Skeletal muscle tissue (tissue), 4 donors: ENCODE data around the gene CXXC5. TPM values are rescaled to one million over a fixed set of nuclear protein-coding genes. Genes with fewer than 3 reads are reported as not detected.

Experiments used
- H3K27ac ChIP-seq: one replicate; pipeline ENCODE4 v1.7.0; 2013; ENCODE audit warnings: mild to moderate bottlenecking, low read depth, low read length, inconsistent platforms
- H3K27me3 ChIP-seq, 3 donors: one replicate each; pipeline ENCODE4 v1.7.0; 2013; ENCODE audit warnings: low read length in 3 of 3; ENCODE audit not compliant: control insufficient read depth in 3 of 3, insufficient read depth in 3 of 3
- H3K36me3 ChIP-seq, 3 donors: one replicate each; pipeline ENCODE4 v1.7.0; 2013; ENCODE audit warnings: low read length in 3 of 3; ENCODE audit not compliant: control insufficient read depth in 3 of 3, insufficient read depth in 3 of 3
- H3K4me1 ChIP-seq, 3 donors: one replicate each; pipeline ENCODE4 v1.7.0; 2013; ENCODE audit warnings: low read length in 3 of 3, mild to moderate bottlenecking in 3 of 3; ENCODE audit not compliant: control insufficient read depth in 3 of 3, insufficient read depth in 3 of 3
- H3K4me3 ChIP-seq, 3 donors: one replicate each; pipeline ENCODE4 v1.7.0; 2013; ENCODE audit warnings: low read length in 3 of 3
- H3K9ac ChIP-seq, 3 donors: one replicate each; pipeline ENCODE4 v1.7.0; 2013; ENCODE audit warnings: low read length in 3 of 3, mild to moderate bottlenecking in 3 of 3, moderate library complexity in 2 of 3, low read depth in 1 of 3
- H3K9me3 ChIP-seq, 3 donors: one replicate each; pipeline ENCODE4 v1.7.0; 2013; ENCODE audit warnings: low read length in 3 of 3; ENCODE audit not compliant: control insufficient read depth in 3 of 3
- total RNA-seq: library from RNA; depleted of rRNA; stranded (reverse); fragments of >200 nt; gene quantifications from one replicate; pipeline ENCODE4 v1.2.3, GENCODE V29; 2014
- donor health status: Osteomylitis.

CXXC5 gene
- total RNA-seq, 1 donor from 2014 or later = 66.8 TPM

DNA sequence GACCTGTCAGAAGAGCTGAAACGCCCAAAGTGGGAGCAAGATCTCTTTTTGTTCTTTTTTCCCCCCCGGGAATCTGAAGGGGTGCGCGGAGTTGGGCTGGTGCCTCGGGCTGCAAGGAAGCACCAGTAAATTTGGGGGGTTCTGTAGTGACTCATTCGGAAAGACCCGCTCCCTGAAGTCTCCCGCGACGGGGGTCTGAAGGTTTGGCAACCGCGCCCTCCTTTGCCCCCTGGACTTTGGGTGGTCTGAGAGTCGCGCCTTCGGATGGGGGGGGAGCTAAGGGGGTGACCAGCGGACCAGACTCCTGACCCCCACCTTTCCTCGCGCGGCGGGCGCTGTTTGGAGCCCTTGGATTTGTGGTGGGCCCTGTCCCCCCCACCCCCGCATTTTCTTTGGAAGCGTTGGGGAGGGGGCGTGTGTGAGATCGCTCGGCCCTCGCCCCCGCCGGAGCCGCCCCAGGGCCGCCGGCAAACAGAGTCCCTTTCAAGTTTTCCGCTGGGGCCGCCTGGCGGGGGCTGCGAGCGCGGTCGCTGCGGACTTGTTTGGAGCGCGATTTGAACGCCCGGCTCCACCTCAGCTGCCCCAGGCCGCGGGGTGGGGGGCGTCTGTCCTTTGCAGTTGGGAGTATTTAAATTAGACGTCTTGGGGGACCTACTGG lies 2.0 kb downstream of the CXXC5 start:
- no peaks in the 10 kb centered on the region for H3K9me3 ChIP-seq
- H3K27me3 ChIP-seq = no peaks in the 10 kb centered on the region
- peaks cover 54 to 60% (median 58%) of the 10 kb centered on the region in 3 donors for H3K4me1 ChIP-seq
- H3K36me3 ChIP-seq = peaks cover 0 to 2% (median 0%) of the 10 kb centered on the region in 3 donors
- peak overlapping the region; percentile 82 to 85 (median 85) for H3K4me3 ChIP-seq
- H3K27ac ChIP-seq = peak overlapping the region; percentile 85
- peak overlapping the region; percentile 92 to 97 (median 94) for H3K9ac ChIP-seq

DNA sequence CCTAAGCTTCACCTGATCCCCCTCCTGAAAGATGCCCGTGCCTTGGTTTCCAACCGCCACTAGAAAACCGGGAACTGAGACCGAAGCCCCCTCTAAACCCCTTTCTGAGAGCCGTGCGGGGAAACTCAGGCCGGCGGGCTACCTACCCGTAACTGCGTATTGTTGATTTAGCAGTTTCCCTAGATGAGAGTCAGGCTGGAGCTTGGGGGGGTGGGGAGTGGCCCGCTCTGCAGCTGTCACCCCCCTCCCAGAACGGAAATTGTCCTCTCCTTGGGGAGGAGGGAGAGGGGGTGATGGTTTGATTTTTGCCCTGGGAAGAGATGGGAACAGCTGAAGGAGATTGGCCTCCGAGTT lies 2.5 kb downstream of the CXXC5 start:
- Histone ChIP-seq H3K4me1 (peaks cover 54 to 64% (median 62%) of the 10 kb centered on the region in 3 donors), H3K27ac (peak overlapping the region; percentile 85), H3K9me3 (no peaks in the 10 kb centered on the region), H3K4me3 (peak overlapping the region; percentile 82 to 85 (median 85)), H3K27me3 (no peaks in the 10 kb centered on the region), H3K36me3 (peaks cover 0 to 2% (median 0%) of the 10 kb centered on the region in 3 donors), H3K9ac (peak overlapping the region; percentile 92 to 97 (median 94))

DNA sequence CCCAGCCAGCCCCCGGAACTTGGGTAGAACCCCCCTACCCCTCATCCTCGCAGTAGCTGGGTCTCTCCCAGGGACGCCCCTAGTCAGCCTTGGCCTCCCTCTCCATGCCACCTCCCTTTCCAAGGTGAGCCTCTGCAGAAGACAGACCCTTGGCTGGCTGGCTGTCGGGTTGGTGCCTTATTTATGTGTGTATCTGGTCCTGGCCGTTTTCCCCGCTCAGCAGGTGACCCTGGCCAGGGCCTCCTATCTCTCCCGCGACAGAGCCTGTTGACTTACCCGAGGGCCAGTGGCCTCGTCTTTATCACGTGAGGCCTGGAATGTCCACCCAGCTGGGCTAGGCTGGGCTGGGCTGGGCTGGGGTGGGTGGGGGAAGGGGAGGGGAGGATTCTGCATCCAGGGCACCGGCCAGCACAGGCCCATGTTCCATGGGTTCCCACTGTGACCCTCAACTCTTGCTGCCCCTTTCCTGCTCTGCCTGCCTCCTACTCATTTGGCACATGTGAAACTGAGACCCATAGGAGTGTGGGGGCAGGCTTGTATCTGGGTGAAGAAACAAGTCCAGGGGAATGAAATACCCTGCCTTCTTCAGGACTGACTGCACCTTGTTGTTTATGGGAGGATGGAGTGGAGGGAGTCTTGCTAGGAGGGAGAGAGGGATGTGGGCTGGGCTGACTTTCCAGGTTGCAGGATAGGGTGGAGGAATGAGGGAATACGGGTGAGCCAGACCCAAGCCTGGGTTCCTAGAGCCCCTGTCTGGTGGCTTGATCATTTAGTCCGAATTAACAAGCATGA lies 3.1 kb downstream of the CXXC5 start:
- Histone ChIP-seq H3K27ac (peak overlapping the region; percentile 85), H3K27me3 (no peaks in the 10 kb centered on the region), H3K4me3 (peak overlapping the region; percentile 82 to 85 (median 85)), H3K9ac (peak overlapping the region; percentile 92 to 97 (median 94)), H3K36me3 (peaks cover 0 to 2% (median 0%) of the 10 kb centered on the region in 3 donors), H3K9me3 (no peaks in the 10 kb centered on the region), H3K4me1 (peaks cover 58 to 68% (median 66%) of the 10 kb centered on the region in 3 donors)

DNA sequence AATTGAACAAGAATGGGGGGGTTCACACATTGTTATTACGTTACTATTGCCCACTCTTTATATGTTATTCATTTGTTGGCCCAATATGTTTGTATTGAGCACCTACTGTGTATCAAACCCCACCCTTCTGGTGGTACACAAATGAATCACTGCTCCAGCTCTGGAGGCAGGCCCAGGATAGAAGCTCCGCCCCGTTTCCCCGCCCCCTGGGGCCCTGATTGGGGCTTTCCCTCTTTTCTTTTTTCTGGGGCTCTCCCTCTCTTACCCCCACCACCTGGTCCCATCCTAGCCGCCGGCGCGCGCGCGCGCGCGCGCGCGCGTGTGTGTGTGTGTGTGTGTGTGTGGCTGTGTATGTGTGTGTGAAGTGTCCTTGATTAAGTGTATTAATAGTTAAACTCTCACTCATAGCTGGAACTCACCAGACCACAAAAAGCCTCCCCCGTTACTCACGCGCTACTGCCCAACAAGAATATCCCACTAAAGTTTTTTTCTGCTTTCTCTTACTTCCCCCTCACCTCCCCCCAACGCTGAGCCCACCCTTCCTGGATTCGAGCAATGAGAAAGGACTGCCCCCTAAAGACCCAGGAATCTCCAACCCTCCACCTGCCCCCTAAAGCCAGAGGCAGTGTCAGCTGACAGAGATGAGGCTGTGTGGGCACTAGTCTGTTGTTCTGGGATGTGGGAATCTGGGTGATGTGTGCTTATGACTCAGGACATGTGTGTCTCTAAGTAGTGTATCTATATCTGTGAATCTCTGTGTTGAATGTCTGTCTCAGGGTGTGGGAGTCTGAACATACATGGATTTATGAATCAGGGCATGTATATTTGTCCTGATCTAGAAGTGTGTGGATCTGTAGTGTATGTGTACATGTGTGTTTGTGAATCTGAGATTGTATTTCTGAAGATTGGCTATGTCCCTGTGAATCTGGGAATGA lies 4.0 kb downstream of the CXXC5 start:
- Histone ChIP-seq H3K36me3 (peaks cover 0 to 2% (median 0%) of the 10 kb centered on the region in 3 donors), H3K27ac (peak overlapping the region; percentile 85), H3K9ac (peak overlapping the region; percentile 65 to 84 (median 81)), H3K4me1 (peaks cover 63 to 69% (median 69%) of the 10 kb centered on the region in 3 donors), H3K4me3 (peak overlapping the region; percentile 50 to 68 (median 63)), H3K9me3 (no peaks in the 10 kb centered on the region), H3K27me3 (no peaks in the 10 kb centered on the region)

DNA sequence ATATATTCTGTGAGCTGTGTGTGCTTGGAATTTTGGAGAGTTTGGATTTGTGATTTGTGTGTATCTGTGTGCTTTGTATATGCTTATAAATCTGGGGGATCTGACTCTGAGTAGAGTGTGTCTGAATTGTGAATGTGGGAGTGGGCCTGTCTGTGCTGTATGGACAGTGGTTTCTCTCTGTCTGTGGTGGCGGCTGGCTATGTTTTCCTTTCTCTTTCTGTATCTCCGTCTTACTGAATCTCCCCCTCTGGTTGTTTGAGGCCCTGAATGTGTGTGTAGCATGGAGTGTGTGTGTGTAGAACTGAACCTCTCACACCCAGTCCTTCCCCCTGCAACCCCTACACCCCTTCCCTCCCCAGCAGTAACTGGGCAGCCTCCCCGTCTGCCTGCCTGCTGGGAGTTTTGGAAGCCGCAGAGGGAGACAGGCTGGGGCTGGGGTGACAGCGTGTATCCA lies 4.7 kb downstream of the CXXC5 start:
- peak overlapping the region; percentile 65 to 84 (median 81) for H3K9ac ChIP-seq
- no peaks in the 10 kb centered on the region for H3K9me3 ChIP-seq
- peaks cover 0 to 2% (median 0%) of the 10 kb centered on the region in 3 donors for H3K36me3 ChIP-seq
- H3K4me1 ChIP-seq = peaks cover 63 to 69% (median 69%) of the 10 kb centered on the region in 3 donors
- H3K27me3 ChIP-seq = no peaks in the 10 kb centered on the region
- peak overlapping the region; percentile 85 for H3K27ac ChIP-seq
- H3K4me3 ChIP-seq = peak overlapping the region; percentile 49 to 63 (median 50)

DNA sequence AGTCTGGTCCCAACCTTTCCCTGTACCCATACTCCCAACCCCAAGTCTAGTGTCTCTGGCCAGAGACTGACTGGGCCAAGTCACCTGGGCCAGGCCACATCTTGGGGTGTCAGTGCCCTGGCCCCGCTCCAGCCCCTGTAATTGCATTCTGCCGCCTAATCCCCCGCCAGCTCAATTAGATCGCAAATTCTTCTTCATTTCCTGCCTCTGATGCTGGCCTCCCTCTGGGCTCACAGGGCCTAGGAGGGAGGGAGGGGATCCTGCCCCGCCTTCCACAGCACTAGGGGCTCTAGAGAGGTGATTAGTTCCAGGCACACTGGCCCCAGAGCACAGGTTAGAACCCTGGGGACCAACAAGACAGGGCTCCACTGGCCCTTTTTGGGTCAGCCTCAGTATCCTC lies 5.5 kb downstream of the CXXC5 start:
- H3K9ac ChIP-seq = peak overlapping the region; percentile 65 to 84 (median 81)
- peak overlapping the region; percentile 85 for H3K27ac ChIP-seq
- no peaks in the 10 kb centered on the region for H3K9me3 ChIP-seq
- H3K4me1 ChIP-seq = peaks cover 69 to 76% (median 75%) of the 10 kb centered on the region in 3 donors
- H3K36me3 ChIP-seq = peaks cover 0 to 2% (median 0%) of the 10 kb centered on the region in 3 donors
- H3K27me3 ChIP-seq = no peaks in the 10 kb centered on the region
- peak overlapping the region; percentile 49 to 63 (median 50) for H3K4me3 ChIP-seq

DNA sequence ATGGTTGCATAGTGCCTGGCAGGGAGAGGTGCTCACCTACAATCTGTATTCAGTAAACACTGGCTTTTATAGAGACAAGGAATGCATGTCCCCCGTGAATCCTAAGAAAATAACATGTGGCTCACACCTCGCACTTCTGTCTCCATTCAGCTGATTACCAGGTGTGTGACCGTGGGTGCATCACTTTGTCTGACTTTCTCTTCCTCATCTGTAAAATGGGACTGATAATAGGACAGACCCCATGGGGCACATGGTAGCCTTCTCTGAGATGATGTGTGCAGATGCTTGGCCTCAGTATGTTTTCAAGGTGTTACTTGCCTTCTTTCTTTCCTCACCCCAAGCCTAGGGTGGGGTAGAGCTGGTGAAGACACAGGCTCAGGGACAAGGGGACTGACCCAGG lies 6.3 kb downstream of the CXXC5 start:
- H3K4me3 ChIP-seq = peak overlapping the region; percentile 39 to 69 (median 54)
- peak overlapping the region; percentile 65 to 84 (median 81) for H3K9ac ChIP-seq
- no peaks in the 10 kb centered on the region for H3K9me3 ChIP-seq
- peaks cover 0 to 2% (median 0%) of the 10 kb centered on the region in 3 donors for H3K36me3 ChIP-seq
- peak overlapping the region; percentile 85 for H3K27ac ChIP-seq
- no peaks in the 10 kb centered on the region for H3K27me3 ChIP-seq
- peaks cover 78 to 85% (median 84%) of the 10 kb centered on the region in 3 donors for H3K4me1 ChIP-seq

DNA sequence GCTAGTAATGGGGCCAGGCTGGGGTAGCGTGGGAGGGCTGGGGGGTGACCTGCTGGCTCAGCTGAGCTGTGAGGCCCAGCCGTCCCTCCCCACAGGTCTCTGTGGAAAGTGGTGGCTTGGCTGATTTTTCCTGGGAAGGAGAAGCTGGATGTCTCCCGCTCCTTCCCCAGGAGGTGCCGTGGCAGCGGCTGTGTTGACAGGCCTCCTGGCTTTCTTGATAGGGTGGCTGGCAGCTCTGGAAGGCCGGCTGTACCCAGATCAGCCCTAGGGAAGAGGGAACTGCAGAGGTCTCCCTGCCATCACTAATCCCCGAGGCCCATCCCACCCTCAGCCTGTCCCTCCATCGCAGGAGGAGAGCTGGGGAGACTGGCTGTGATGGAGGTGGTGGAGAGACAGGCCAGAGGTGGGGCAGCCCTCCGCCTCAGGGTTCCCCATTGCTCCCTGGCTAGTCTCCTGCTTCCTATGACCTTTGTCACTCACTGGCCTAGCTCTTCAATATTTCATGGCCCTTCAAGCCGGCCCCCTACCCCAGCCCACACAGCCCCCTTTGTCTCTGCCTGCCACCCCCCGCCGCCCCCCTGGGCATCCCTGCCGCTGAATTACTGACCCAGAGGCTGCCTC lies 6.8 kb downstream of the CXXC5 start:
- Histone ChIP-seq H3K4me1 (peaks cover 83 to 90% (median 89%) of the 10 kb centered on the region in 3 donors), H3K4me3 (peak overlapping the region; percentile 39 to 69 (median 55))

DNA sequence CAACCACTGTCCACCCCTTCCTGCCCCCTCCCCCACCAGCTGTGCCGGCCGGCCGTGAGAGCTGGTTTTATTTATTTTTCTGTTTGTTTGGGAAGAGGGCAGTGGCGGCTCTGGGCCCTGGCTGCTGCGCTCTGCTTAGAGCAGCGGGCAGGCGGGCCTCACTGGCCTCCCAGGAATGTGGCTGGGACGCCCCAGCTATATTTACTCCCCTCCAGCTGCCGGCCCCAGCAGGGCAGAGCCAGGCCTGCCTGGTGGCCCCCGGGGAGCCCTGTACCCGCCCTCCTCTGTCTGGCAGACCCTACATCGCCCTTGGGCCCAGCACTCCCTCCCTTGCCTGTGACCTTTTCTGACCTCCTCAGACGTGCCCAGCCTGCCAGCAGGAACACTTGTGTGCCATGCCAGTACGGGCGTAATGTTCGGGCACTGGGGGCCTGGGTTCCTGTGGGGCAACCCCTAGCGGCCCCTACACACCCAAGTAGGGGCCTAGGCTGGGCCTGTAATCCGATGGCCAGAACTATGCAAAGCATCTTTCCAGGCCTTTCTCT lies 7.7 kb downstream of the CXXC5 start:
- no peaks in the 10 kb centered on the region for H3K9me3 ChIP-seq
- H3K36me3 ChIP-seq = no peaks in the 10 kb centered on the region
- no peaks in the 10 kb centered on the region for H3K27me3 ChIP-seq
- peak overlapping the region; percentile 66 to 85 (median 81) for H3K9ac ChIP-seq
- peaks cover 87 to 93% (median 93%) of the 10 kb centered on the region in 3 donors for H3K4me1 ChIP-seq
- H3K4me3 ChIP-seq = peak overlapping the region; percentile 41 to 69 (median 50)
- H3K27ac ChIP-seq = peak overlapping the region; percentile 85

More for the DNA sequence above, 6.8 kb downstream of the CXXC5 start:
- Histone ChIP-seq H3K36me3 (no peaks in the 10 kb centered on the region), H3K9me3 (no peaks in the 10 kb centered on the region), H3K9ac (peak overlapping the region; percentile 65 to 84 (median 81)), H3K27ac (peak overlapping the region; percentile 85), H3K27me3 (no peaks in the 10 kb centered on the region)
